Left lung (tissue), 10 donors: ENCODE results near the gene OXTR. TPM values are rescaled to one million over a fixed set of nuclear protein-coding genes. Genes with fewer than 3 reads are reported as not detected.

Source experiments
- ATAC-seq: fragments of 200-7000 bp; cut with Tn5 transposase; one replicate; pipeline ENCODE4 v1.9.1; 2020; ENCODE audit warnings: moderate library complexity
- DNase-seq, 4 donors: peaks; one replicate each; pipeline ENCODE4 v3.0.0-alpha.2; 2013 to 2020
- H3K27ac ChIP-seq, 2 donors: fragments of 200-600 bp; sonication (generic) in 1 of 2; one replicate each; pipeline versions ENCODE4 v1.5.0 to v1.8.0; 2020 to 2021
- H3K27me3 ChIP-seq, 2 donors: fragments of 200-600 bp; sonication (generic) in 1 of 2; one replicate each; pipeline versions ENCODE4 v1.5.0 to v1.8.0; 2020 to 2021
- H3K36me3 ChIP-seq, 2 donors: fragments of 200-600 bp; sonication (generic) in 1 of 2; one replicate each; pipeline versions ENCODE4 v1.5.0 to v1.8.0; 2020 to 2021
- H3K4me1 ChIP-seq, 2 donors: fragments of 200-600 bp; one replicate each; pipeline ENCODE4 v1.8.0; 2021
- H3K4me3 ChIP-seq, 2 donors: fragments of 200-600 bp; sonication (generic) in 1 of 2; one replicate each; pipeline versions ENCODE4 v1.5.0 to v1.8.0; 2020 to 2021; ENCODE audit warnings: mild to moderate bottlenecking in 1 of 2
- H3K9me3 ChIP-seq, 2 donors: fragments of 200-600 bp; sonication (generic) in 1 of 2; one replicate each; pipeline versions ENCODE4 v1.5.0 to v1.8.0; 2020 to 2021
- intact Hi-C, 2 donors: fragments of 100-400 bp; cut with DNase I; formaldehyde crosslinking; loops; one replicate each; pipeline versions ENCODE4 v1.11.2 to v1.14.2; 2022
- polyA plus RNA-seq, 6 donors: library from polyadenylated mRNA; unstranded; fragments of 120-200 nt; gene quantifications; one replicate each; pipeline ENCODE4 v1.2.1, GENCODE V29; 2013; ENCODE audit not compliant: insufficient read length in 6 of 6
- total RNA-seq, 2 donors: library from RNA; stranded (reverse); fragmentation: NEBNext Ultra II Directional; extraction: Animal tissue kit (Norgen Biotek cat#: 25700); gene quantifications; one replicate each; pipeline ENCODE4 v1.2.1, GENCODE V29; 2021
- TF ChIP-seq, protein P1 (sequence below), 2 donors: fragments of 200-600 bp; sonication (generic) in 1 of 2; IDR thresholded peaks; one replicate each; pipeline versions ENCODE4 v1.5.0 to v1.8.0; 2021; ENCODE audit warnings: antibody characterized with exemption in 2 of 2
- donor health status: DM: no; HTN: yes; CAD: no.
- donor health status: DM: no; HTN: no; CAD: no.

Gene OXTR
- total and polyA plus RNA-seq, 8 donors: 0.82 to 4.9 (median 1.5) TPM

GRCh38 chr3:8709287-8709686 lies 60.1 kb downstream of the OXTR start:
- Histone ChIP-seq H3K4me1 (no peaks in the 10 kb centered on the region), H3K27me3 (no peaks in the 10 kb centered on the region), H3K27ac (no peak overlapping the region), H3K4me3 (no peak overlapping the region), H3K9me3 (peaks cover 0 to 16% of the 10 kb centered on the region in 2 donors), H3K36me3 (no peaks in the 10 kb centered on the region)
- DNase-seq: no peak
- TF ChIP-seq, protein P1, sequence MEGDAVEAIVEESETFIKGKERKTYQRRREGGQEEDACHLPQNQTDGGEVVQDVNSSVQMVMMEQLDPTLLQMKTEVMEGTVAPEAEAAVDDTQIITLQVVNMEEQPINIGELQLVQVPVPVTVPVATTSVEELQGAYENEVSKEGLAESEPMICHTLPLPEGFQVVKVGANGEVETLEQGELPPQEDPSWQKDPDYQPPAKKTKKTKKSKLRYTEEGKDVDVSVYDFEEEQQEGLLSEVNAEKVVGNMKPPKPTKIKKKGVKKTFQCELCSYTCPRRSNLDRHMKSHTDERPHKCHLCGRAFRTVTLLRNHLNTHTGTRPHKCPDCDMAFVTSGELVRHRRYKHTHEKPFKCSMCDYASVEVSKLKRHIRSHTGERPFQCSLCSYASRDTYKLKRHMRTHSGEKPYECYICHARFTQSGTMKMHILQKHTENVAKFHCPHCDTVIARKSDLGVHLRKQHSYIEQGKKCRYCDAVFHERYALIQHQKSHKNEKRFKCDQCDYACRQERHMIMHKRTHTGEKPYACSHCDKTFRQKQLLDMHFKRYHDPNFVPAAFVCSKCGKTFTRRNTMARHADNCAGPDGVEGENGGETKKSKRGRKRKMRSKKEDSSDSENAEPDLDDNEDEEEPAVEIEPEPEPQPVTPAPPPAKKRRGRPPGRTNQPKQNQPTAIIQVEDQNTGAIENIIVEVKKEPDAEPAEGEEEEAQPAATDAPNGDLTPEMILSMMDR (IDR thresholded peaks at IDR 0.05): no peak
- no peak for ATAC-seq
- intact Hi-C loops: no loop called here

DNA sequence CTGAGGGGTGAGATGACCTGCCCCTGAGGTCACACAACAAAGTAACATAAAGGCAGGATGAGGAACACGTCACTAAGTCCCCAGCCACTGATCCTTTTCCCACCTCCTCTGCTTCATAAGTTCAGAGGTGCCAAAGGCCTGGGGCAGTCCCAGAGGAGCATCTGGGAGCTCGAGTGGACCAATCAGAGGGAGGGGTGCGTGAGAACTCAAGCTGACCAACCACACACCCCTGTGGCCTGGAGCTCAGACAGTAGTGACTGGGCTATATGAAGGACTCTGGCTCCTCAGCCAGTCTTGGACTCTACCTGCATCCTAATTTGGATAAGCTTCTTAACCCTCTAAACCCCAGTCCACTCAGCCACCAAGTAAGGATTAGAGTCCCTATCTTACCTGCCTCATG lies 63.8 kb downstream of the OXTR start:
- Histone ChIP-seq H3K4me3 (no peak overlapping the region), H3K4me1 (no peaks in the 10 kb centered on the region), H3K9me3 (peaks cover 0 to 21% of the 10 kb centered on the region in 2 donors), H3K27me3 (no peaks in the 10 kb centered on the region), H3K36me3 (no peaks in the 10 kb centered on the region), H3K27ac (no peak overlapping the region)
- intact Hi-C loops: no loop called here
- DNase-seq (no peak), ATAC-seq (no peak)
- TF ChIP-seq, protein P1 (IDR thresholded peaks at IDR 0.05): no peak

DNA sequence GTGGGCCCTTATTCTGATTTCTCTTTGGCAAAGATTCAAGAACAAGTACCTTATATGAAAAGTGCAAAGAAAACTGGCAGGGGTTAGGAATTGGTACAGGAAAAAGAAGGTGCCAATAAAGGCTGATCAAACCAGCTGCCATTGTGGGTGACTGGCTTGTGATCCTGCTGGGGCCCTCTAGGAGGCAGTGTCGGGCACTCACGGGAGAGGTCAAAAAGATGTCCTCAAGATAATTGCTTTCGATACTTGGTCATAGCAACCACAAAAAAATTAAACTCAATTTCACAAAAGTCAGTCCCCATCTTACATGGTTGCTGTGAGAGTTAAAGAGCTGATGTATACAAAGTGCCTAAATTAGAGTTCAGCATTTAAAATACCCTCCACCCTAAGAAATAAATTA lies 66.9 kb downstream of the OXTR start:
- ATAC-seq (no peak), DNase-seq (no peak)
- Histone ChIP-seq H3K27me3 (no peaks in the 10 kb centered on the region), H3K4me3 (no peak overlapping the region), H3K9me3 (peaks cover 0 to 33% of the 10 kb centered on the region in 2 donors), H3K36me3 (no peaks in the 10 kb centered on the region), H3K27ac (no peak overlapping the region), H3K4me1 (no peaks in the 10 kb centered on the region)
- intact Hi-C loops: no loop called here
- TF ChIP-seq, protein P1 (IDR thresholded peaks at IDR 0.05): no peak

Other genes starting within 250 kb of the OXTR start
- gene SSUH2, start 124.8 kb downstream of the OXTR start, total RNA-seq: under 1 TPM; 0.29 to 0.39 TPM
- 1 to 10 TPM; 1.5 to 3.1 (median 2.1) TPM for gene SSUH2, start 124.8 kb downstream of the OXTR start, polyA plus RNA-seq
- gene CAV3, start 35.8 kb downstream of the OXTR start, total RNA-seq: under 1 TPM in 1 of 2 donors, not detected in 1; 0.37 TPM
- 1 to 10 TPM in 1 of 6 donors, under 1 TPM in 5; 0.38 to 1.1 (median 0.68) TPM for gene CAV3, start 35.8 kb downstream of the OXTR start, polyA plus RNA-seq
- 10 to 100 TPM; 13.0 to 13.1 TPM for gene RAD18, start 193.9 kb upstream of the OXTR start, total RNA-seq
- 10 to 100 TPM; 10.2 to 16.8 (median 12.9) TPM for gene RAD18, start 193.9 kb upstream of the OXTR start, polyA plus RNA-seq